HG03039 (cell line): Measurements from ENCODE around the gene CBX1.
"Not testable (repeated sequence)": the region's sequence is repeated elsewhere in the genome, so short reads cannot be mapped to it uniquely, and the experiment has no call there.

ENCODE experiments used
- ATAC-seq: cut with Tn5 transposase; IDR thresholded peaks from one replicate; pipeline ENCODE4 v1.9.1; 2021; ENCODE audit warnings: mild to moderate bottlenecking, moderate library complexity; ENCODE audit not compliant: unreplicated experiment

CBX1 gene

DNA sequence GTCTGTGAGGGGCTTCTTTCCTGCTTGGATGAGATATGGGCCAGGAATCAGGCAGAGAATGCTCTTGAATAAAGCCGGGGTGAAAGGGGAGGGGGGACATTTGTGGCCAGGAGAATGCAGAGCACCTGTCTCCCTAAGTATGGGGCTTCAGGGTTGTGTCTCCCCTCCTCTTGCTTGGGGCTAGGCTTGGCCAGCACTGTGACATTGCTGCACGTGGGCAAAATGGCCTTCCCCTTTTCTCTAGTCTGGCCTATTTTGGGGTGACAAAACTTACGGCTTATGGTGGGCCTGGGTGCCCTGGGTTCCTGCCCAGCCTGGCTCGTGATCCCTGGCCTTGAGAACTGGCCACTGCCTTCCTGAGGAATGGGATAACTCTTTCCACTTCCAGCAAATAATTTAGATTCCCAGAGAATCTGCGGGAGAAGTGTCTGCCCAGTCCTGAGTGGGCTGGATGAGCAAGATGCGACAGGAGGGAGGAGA, 47.5 kb downstream of the CBX1 start:
- ATAC-seq: no peak

DNA sequence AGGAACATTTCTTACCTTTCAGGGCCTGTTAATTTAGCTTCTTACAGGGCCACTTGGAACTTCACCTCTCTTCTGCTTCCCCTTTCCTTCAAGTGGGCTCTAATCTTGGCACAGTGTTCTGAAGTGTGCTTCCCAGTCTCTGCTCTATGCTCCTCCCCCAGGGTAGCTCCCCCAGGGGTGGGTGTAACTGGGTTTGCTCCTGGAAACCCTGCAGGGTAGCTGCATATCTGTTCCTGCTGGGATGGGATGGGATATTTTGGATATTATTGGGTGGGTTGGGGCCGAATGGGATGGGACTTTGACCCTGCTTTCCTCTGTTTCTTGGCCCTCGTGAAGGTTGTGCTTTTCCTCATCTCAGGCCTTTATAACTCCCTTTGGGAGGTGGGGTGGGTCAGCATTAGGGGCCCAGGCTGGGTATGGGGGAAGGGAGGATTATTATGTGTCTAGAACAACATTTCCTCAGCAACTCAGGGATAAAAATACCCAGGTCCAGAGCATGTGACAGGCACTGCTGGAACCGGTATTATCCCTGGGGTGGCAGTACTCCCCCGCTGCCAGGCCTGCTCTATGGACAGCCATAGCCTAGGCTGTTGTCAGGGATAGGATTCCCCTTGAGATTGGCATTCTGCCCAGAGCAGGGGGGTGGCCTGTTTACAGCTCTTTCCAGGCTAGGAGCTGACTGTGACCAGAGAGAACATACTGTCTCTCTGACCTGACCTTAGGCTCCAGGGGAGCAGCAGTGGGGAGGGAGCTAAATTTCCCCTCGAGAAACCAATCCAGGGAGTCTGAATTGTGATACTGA, 48.1 kb downstream of the CBX1 start:
- no peak for ATAC-seq

DNA sequence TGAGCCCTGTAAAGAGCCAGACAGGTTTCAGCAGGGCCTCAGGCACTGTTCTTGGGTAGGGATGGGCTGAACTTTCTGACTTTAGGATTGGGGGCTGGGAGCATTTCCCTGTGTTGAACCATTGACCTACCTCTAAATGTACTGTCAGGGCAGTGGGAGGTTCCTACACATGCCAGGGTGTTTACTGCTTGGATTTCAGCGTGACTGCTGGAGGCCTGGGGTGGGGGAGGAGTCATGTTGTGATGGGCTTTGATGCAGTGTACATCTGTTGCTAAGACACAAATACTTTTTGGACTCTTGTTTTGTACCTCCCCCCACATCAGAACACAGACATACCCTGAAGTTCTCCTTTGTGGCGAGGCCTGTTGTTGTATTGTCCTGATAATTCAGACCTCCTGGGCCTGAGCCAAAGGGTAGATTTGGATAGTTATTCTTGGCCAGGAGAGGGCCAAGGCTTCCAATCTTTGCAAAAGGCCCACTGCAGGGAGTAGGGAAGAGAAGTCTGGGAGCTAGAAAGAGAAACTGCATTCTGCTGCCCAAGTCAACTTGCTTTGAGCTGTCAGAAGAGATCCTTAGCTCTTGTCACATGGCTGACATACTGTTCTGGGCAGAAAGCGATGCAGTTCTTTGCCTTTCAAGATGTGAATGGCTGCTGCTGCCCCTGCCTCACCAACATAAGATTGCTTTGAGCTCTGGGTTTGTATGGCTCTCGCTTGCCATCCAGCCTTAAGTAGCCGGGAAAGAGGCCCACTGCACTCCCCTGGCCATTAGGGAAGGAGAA, 49.4 kb downstream of the CBX1 start:
- ATAC-seq: no peak

DNA sequence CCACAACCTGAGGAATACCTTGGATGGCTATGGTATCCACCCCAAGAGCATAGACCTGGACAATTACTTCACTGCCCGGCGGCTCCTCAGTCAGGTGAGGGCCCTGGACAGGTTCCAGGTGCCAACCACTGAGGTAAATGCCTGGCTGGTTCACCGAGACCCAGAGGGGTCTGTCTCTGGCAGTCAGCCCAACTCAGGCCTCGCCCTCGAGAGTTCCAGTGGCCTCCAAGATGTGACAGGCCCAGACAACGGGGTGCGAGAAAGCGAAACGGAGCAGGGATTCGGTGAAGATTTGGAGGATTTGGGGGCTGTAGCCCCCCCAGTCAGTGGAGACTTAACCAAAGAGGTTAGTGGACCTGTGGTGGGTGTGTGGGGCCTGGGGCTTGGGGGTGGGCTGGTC, 50.0 kb downstream of the CBX1 start:
- no peak for ATAC-seq

DNA sequence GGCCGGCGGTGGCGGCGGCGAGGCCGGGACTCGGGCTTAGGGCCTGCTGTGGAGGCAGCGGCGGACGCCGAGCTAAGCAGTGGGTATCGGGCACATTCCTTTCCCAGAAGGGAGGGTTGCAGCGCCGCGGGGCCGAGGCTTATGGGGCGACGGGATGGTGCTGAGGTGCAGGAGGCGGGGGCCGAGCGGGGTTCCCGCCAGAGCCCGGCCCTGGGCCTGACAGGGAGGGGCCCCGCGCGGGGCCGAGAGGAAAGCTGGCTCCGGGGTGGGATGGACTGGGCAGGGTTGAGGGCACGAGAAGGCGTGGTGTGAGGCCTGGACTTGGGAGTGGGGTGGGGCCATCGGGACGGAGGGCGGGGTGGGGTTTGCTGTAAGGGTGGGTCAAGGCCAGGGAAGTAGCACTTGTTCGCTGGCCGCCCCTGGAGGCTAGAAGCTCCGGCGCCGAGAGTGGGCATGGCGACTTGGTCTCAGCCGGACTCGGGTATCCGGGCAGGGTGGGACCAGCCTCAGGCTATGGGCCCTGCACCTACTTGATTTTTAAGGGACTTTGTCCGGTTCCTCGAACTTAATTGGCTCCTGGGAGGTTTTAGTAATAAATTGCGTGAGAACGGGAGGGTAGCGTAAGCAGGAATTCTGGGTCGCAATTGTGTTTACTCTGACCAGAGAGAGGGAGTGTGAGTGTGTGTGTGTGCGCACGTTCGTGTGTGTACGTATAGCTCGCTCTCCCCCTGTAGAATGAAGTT, 52.7 kb downstream of the CBX1 start:
- peak; percentile 34 for ATAC-seq

DNA sequence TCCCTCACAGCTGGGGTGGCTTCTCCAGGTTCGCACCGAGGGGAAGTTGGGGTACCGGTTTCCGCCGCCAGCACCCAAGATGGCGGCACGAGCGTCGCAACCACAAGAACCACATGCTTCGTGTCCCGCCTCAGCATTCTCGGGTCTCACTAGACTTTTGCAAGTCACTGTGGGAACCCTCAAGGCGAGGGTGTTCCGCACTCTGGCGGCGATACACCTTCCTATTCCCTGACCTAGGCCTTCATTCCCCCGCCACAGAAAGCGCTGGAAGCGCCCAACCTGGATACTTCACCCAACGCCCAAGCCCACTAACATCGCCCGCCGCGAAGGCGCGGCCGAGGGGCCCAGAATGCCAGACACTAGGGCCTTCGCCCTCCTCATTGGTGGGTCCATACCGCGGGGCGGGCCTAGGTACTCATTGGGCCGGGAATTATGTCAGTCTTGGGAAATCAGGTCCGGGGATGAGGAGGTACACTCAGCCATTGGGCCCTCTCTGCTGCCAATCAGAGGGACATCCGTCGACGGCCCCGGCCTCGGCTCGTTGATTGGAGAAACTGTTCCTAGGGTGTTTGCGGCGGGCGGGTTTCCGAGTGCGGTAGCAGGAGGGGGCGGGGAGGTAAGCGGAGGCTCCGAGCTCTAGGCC, 53.4 kb downstream of the CBX1 start, which contains the start of gene NFE2L1:
Gene NFE2L1, plus strand, starts transcription at position 619 of the 643 bp plus-strand sequence. CDS start 2,760 bp downstream, outside the sequence.
- ATAC-seq: peak; percentile 85

DNA sequence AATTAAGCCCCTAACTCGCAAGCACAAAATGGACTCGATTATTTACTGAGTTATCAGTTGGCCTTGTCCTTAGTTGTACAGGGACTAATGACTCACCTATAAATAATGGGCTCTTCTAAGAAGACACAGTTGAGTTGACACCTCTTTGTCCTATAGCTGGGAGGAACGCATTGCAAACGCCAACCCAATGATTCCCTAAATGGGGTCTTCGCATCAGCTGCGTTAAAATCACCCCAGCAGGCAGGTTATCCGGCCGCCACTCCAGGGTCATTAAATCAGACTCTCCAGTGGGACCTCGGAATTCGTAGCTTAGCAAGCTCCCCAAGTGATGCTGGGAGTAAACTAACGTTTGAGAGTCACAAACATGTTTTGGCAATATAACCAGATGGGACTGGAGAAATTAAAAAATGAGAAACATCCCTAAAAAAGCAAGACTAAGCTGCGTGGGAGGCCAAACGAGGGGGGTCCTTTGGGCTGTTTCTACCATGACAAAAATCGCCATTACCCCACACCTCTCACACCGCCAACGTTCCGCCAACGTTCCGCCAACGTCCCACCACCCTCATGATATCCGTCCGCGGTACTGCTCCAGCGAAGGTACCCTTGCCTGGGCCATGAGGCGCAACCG, 54.1 kb downstream of the CBX1 start:
- no peak for ATAC-seq

DNA sequence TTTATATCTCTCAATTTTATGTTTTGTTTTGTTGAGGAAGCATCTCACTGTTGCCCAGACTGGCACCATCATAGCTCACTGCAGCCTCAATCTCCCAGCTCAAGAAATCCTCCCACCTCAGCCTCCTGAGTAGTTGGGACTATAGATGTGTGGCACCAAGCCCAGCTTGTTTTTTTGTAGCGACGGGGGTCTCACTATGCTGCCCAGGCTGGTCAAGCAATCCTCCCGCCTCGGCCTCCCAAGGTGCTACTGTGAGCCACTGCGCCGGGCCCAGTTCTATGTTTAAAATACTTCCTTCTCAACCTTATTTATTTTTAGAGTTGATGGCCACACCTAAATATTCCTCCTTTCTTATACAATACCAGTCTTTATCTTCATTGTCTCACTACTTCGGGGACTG, 55.0 kb downstream of the CBX1 start:
- ATAC-seq: no peak

DNA sequence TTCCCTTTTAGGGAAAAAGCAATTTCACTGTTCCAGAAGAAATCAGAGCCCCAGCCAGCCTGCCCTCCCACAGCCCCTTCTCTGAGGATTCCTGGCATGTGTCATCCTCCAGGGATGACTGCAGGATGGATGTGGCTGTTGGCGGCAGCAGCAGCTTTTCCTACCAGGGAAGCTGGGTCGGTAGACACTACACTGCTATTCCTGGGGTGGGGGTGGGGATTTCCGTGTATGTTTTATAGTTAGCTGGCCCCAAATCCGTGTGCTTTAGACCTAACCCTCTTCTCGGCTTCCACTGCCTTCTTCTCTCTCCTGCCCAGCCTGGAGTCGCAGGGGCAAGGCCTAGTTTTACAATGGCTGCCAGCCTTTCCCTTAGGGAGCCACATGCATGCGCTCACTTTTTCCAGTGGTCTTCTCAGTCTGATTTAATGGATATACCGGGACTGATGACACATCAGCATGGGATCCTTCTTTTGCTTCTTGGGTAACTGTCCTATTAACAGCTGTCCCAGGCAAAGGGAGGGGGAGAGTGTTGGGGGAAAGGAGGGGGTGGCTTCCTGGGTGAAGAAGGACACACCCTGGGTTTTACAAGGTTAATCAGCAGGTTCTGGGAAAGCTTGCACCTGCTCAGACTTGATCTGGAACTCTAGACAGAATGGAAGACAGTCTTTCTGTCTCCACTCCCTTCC, 55.8 kb downstream of the CBX1 start:
- ATAC-seq: no peak

DNA sequence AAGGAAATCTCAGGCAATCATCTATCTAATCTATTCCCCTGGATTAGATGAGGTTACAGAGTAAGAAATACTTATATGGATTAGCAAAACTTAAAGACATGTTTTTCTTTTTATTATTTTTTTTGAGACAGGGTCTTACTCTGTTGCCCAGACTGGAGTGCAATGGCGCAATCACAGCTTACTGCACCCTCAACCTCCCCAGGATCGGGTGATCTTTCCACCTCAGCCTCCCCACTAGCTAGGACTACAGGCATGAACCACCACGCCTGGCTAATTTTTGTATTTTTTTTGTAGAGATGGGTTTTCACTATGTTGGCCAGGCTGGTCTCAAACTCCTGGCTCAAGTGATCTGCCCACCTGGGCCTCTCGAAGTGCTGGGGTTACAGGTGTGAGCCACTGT, 56.4 kb downstream of the CBX1 start:
- ATAC-seq: no peak

DNA sequence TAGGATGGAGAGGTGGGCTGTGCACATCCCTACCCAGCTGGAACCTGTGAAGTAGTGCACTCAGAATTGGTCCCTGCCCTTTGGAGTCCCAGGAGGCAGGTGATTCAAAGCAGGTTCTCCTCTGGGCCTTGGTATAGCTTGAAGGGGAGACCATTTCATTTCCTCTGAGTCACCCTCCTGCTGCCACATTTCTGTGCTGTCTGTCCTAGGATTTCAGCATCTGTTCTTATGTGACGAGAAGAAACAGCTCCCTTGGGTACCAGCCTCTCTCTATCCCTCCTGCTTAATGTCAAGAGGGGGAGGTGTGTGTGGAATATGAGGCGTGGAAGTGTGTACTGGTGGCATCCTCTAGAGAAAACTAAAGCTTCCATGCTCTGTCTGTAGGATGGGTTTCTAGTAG, 58.1 kb downstream of the CBX1 start:
- ATAC-seq: no peak

DNA sequence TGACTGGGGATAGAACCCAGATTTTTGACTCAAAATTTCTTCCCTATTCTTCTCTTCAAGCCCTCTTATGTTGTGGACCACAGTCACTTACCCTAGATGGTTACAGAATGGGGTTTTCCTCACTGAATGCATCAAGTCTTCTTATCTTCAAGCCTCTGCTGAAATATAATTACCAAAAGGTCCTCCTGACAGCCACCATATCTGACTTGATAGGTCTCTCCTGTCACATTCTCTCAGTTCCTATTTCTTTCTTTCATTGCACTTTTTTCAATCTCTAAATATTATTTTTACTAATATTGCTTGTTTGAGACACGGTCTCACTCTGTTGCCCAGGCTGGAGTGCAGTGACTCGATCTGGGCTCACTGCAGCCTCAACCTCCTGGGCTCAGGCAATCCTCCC, 62.6 kb downstream of the CBX1 start:
- no peak for ATAC-seq

DNA sequence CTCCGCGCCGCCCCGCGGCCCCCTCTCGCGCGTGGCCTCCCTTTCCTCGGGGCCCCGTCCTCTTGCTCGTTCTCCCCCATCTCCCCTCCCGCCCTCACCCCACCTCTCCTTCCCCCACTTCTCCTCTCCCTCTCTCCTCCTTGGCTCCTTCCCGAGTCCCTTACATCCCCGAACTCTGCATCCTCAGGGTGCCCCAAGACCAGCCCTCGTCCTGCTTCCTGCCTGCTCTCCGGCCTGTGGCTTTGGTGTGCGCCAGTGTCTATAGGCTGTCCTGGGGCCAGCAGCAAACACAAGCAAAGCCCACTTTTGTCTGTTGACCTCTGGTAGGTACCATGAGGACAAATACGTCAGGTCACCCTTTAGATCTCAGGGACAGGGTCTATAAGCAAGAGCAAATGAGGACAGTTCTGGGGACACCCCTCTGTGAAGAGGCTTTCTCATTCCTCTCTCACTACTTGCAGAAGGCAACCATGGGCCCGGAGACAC, 63.4 kb downstream of the CBX1 start:
- ATAC-seq: no peak

DNA sequence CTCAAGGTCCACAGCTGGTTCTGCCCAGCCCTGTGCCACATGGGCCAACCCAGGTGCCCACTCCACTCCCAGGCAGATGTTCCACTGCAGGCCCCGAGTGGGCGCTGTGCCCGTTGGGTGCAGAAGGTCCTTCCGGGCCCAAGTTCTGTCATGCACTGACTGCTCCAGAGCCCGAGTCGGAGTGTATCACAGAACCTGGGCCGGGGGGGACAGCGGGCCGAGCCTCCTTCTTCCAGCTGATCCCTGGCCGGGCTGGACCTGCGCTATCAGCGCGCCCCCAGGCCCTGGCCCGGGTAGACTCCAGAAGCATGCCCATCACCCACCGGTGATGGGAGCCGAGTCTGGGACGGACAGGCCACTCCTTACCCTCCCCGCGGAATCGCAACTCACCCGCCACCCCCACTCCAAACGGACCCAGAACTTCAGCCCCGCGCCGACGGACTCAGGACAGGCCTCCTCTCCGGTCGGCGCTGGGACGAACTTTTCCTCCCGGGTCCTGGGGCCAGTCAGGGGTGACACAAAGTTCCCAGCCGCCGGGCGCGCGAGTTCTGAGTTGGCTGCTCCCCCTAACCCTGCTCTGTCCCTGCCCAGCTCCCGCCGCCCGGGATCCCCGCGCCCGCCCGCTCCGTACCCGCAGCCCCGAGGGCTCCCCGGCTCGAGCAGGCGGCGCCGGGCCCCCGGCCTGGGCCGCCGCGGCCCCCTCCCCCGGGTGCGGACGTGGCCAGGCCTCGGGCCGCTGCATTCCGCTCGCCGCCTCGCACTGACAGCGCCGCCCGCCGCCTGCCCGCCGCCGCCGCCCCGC, 64.0 kb downstream of the CBX1 start, which contains the start of gene COPZ2:
Gene COPZ2, minus strand, starts transcription at position 762 of the 802 bp plus-strand sequence. Its CDS starts 20 bp downstream, at position 742.
- ATAC-seq: peak; percentile 52

DNA sequence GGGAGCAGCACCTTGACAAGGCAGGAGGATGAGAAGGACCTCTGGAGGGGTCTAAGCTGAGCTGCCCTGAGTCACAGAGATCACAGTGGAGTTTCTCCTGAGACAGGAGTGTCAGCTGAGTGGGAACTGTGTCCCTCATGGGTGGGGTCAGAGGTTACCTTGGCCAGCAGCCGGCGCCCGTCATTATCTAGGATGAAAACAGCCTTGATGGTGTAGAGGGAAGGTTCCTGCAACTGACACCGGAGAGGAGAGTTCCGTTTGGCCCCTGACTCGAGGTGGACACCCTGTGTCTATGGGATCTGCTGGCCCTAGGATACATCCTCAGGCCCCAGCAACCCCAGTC, 64.6 kb downstream of the CBX1 start:
- ATAC-seq: no peak

DNA sequence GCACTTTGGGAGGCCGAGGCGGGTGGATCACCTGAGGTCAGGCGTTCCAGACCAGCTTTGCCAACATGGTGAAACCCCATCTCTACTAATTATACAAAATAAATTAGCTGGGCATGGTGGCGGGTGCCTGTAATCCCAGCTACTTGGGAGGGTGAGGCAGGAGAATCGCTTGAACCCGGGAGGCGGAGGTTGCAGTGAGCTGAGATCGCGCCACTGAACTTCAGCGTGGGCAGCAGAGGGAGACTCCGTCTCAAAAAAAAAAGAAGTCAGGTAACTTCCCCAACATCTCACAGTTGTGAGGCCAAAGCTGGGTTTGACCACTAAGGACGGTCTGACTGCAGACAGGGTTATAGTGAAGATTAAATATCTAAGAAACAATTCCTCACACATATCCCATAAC, 66.5 kb downstream of the CBX1 start:
- not testable (repeated sequence) for ATAC-seq

DNA sequence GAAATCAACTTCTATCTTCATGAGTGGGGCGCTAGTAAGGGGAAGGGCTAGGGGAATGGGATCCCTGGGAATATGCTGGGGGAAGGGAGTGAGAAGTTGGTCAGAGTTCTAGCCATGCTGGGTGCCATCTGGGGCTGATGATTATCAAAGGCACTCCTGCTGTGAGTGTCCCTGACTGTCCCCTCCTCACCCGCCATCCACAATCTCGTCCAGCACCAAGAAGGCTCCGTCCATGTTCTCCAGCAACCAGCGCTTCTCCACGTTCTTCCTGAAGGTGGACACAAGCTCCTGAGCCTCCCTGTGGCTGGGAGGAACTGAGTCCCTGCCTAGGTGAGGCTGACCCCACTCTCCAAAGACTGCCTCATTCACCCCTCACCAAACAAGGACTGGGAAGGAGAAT, 69.3 kb downstream of the CBX1 start:
- no peak for ATAC-seq

DNA sequence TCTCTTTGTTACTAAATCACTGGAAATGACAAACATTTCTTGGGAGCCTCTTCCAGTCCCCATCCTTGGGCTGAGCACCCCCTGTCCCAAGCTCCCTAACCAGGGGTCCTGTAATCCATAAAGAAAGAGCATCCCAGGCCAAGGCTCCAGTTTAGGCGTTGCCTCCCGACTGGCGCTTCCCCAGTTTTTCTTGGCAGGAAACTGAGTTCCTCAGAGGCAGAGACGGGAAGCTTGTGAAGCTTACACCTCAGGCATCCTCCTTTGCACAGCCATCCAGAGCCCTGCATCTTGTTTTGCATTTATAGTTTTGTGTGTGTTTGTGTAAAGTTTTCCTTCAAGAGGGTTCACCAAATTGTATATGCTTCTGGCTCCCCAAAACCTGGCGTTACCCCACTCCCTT, 70.7 kb downstream of the CBX1 start:
- ATAC-seq: no peak

DNA sequence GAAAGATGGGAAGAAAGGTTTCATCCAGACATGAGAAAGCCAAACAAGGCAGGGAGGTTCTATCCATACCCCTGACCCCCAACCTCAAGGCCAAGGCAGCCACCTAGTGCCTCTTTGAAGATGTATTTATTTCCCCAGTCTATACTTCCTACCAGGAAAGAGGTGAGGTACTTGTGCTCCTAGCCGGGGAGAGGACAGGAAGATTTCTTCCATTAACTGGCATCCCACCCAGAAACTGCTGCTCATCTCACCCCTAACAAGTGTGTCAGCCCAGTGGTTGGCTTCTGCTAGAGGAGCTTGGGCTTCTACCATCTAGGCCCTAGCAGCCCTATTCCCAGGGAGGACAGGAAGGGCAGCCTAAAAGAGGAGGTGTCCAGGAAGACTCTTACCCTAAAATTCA, 72.5 kb downstream of the CBX1 start:
- ATAC-seq: no peak
